Mesothelial cell of epicardium (in vitro differentiated cells): ENCODE measurements around the gene MYH11. TPM values are rescaled to one million over a fixed set of nuclear protein-coding genes. Genes with fewer than 3 reads are reported as not detected.
A peak's percentile ranks its signal among the peaks of the same experiment; 100 is the strongest.
"Not testable (repeated sequence)": the region's sequence is repeated elsewhere in the genome, so short reads cannot be mapped to it uniquely, and the experiment has no call there.

Source experiments
- DNase-seq, 2 experiments: peaks; one replicate each; pipeline ENCODE4 v3.0.0; 2021; ENCODE audit warnings: low spot score in 2 of 2; ENCODE audit not compliant: unreplicated experiment in 2 of 2
- H3K27ac Mint-ChIP-seq: 2 replicates; pipeline ENCODE4 v1.8.0; 2021; ENCODE audit warnings: mixed read lengths
- H3K27me3 Mint-ChIP-seq: 2 replicates; pipeline ENCODE4 v1.8.0; 2021; ENCODE audit warnings: low read depth, mixed read lengths
- H3K36me3 Mint-ChIP-seq: 2 replicates; pipeline ENCODE4 v1.8.0; 2021; ENCODE audit warnings: mixed read lengths
- H3K4me1 Mint-ChIP-seq: 2 replicates; pipeline ENCODE4 v1.8.0; 2021; ENCODE audit warnings: mixed read lengths
- H3K4me3 Mint-ChIP-seq: 2 replicates; pipeline ENCODE4 v1.8.0; 2021; ENCODE audit warnings: mild to moderate bottlenecking, moderate library complexity, mixed read lengths
- H3K9me3 Mint-ChIP-seq: 2 replicates; pipeline ENCODE4 v1.8.0; 2021; ENCODE audit warnings: mixed read lengths
- total RNA-seq: library from RNA; stranded (reverse); gene quantifications from 3 replicates; pipeline ENCODE4 v1.2.1, GENCODE V29; 2021
- TF ChIP-seq, protein P1 (sequence below): fragments of 200-600 bp; sonication (generic); IDR thresholded peaks from one replicate; pipeline ENCODE4 v1.5.0; 2021; ENCODE audit warnings: antibody characterized with exemption; ENCODE audit not compliant: unreplicated experiment

The MYH11 gene
- total RNA-seq, 1 donor from 2014 or later = 0.58 TPM

DNA sequence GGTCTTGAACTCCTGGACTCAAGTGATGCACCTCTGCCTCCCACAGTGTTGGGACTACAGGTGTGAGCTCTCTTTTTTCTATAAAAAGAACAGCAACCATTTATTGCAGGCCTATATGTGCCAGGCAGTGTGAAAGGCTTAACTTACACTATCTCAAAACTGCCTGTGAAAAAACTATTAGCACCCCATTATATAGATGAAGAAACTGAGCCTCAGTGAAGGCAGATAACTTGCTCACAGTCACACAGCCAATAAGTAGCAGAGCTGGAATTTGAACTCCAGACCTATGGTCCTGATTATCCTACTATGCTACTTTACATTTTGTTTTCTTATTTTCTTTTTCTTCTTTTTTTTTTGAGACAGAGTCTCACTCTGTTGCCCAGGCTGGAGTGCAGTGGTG is 191.7 kb downstream of the MYH11 start:
- no peak overlapping the region for H3K27ac Mint-ChIP-seq
- peaks cover 14% of the 10 kb centered on the region for H3K36me3 Mint-ChIP-seq
- H3K9me3 Mint-ChIP-seq = no peaks in the 10 kb centered on the region
- H3K4me3 Mint-ChIP-seq = no peak overlapping the region
- DNase-seq = no peak
- peaks cover 5% of the 10 kb centered on the region for H3K4me1 Mint-ChIP-seq
- H3K27me3 Mint-ChIP-seq = no peaks in the 10 kb centered on the region
- TF ChIP-seq, protein P1, sequence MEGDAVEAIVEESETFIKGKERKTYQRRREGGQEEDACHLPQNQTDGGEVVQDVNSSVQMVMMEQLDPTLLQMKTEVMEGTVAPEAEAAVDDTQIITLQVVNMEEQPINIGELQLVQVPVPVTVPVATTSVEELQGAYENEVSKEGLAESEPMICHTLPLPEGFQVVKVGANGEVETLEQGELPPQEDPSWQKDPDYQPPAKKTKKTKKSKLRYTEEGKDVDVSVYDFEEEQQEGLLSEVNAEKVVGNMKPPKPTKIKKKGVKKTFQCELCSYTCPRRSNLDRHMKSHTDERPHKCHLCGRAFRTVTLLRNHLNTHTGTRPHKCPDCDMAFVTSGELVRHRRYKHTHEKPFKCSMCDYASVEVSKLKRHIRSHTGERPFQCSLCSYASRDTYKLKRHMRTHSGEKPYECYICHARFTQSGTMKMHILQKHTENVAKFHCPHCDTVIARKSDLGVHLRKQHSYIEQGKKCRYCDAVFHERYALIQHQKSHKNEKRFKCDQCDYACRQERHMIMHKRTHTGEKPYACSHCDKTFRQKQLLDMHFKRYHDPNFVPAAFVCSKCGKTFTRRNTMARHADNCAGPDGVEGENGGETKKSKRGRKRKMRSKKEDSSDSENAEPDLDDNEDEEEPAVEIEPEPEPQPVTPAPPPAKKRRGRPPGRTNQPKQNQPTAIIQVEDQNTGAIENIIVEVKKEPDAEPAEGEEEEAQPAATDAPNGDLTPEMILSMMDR = no peak

DNA sequence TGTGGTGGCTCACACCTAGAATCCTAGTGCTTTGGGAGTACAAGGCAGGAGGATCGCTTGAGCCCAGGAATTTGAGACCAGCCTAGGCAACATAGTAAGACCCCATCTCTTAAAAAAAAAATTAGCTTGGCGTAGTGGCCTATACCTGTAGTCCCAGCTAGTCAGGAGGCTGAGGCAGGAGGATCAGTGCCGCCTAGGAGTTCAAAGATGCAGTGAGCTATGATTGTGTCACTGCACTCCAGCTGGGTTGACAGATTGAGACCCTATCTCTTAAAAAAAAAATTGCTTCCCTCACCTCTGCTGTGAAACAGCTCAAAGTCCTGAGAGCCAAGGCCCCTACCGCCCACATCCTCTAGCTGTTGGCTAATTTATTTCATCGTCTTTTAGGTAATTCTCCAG is 196.6 kb downstream of the MYH11 start:
- Mint-ChIP-seq H3K27me3 (no peaks in the 10 kb centered on the region), H3K9me3 (no peaks in the 10 kb centered on the region), H3K4me3 (no peak overlapping the region), H3K36me3 (peaks cover 4% of the 10 kb centered on the region), H3K4me1 (peaks cover 5% of the 10 kb centered on the region), H3K27ac (peak overlapping the region; percentile 74)
- TF ChIP-seq, protein P1 = no peak
- no peak for DNase-seq

DNA sequence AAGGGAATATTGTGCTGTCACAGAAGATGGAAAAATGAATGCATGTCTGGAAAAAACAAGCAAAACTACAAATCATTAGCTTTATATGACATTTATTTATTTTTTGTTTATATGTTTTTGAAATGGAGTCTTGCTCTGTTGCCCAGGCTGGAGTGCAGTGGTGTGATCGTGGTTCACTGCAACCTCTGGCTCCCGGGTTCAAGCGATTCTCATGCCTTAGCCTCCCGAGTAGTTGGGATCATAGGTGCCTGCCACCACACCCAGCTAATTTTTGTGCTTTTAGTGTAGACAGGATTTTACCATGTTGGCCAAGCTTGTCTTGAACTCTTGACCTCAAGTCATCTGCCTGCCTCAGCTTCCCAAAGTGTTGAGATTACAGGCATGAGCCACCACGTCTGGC is 198.3 kb downstream of the MYH11 start:
- Mint-ChIP-seq H3K27ac (no peak overlapping the region), H3K9me3 (no peaks in the 10 kb centered on the region), H3K4me3 (no peak overlapping the region), H3K27me3 (no peaks in the 10 kb centered on the region), H3K4me1 (peaks cover 5% of the 10 kb centered on the region), H3K36me3 (peaks cover 4% of the 10 kb centered on the region)
- TF ChIP-seq, protein P1 = no peak
- DNase-seq = no peak

DNA sequence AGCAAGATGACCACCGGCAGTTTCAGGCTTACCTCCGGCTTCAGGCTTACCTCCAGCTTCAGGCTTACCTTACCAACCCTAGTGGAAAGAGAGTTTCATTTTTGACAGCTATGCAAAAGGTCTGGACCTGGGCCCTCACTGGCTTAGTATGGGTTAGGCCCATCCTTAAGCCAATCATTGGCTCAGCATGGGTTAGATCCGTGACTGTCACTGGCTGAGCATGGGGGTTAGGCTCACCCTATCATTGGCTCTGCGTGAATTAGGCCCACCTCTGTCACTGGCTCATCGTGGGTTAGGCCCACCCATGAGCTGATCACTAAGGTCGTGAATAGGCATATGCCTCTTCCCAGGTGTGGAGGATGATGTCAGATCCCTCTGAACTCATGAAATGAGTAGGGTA is 198.7 kb downstream of the MYH11 start:
- H3K27me3 Mint-ChIP-seq = no peaks in the 10 kb centered on the region
- no peak overlapping the region for H3K4me3 Mint-ChIP-seq
- no peak overlapping the region for H3K27ac Mint-ChIP-seq
- no peak for DNase-seq
- peaks cover 9% of the 10 kb centered on the region for H3K4me1 Mint-ChIP-seq
- peaks cover 4% of the 10 kb centered on the region for H3K36me3 Mint-ChIP-seq
- TF ChIP-seq, protein P1 = no peak
- no peaks in the 10 kb centered on the region for H3K9me3 Mint-ChIP-seq

GRCh38 chr16:15655561-15655960 is 201.3 kb downstream of the MYH11 start:
- not testable (repeated sequence) for H3K36me3 Mint-ChIP-seq, H3K4me3 Mint-ChIP-seq, H3K27ac Mint-ChIP-seq, H3K9me3 Mint-ChIP-seq, DNase-seq, H3K27me3 Mint-ChIP-seq
- peaks cover 17% of the 10 kb centered on the region for H3K4me1 Mint-ChIP-seq

DNA sequence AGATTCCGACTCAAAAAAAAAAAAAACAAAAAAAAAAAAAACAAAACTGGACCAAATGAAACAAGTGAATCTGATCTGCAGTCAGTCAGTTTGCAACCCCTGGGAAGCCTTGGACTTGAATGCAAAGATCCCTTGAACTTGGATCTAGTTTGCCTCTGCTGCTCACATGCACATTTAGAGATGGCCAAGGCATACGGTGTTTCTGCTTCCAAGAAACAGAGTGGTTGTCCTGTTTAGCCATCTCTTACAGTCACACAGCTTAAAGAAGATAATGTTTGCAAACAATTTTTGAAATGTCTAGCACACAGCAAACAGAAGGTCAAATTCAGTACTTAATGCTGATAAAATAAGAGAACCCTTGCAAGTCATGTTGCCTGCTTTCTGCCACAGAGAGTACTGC is 202.2 kb downstream of the MYH11 start:
- H3K27ac Mint-ChIP-seq = no peak overlapping the region
- no peak overlapping the region for H3K4me3 Mint-ChIP-seq
- DNase-seq = no peak
- H3K4me1 Mint-ChIP-seq = peaks cover 17% of the 10 kb centered on the region
- H3K27me3 Mint-ChIP-seq = no peaks in the 10 kb centered on the region
- TF ChIP-seq, protein P1 = no peak
- no peaks in the 10 kb centered on the region for H3K36me3 Mint-ChIP-seq
- H3K9me3 Mint-ChIP-seq = no peaks in the 10 kb centered on the region
